ENCODE results near the gene ARHGAP15.

The ARHGAP15 gene

DNA sequence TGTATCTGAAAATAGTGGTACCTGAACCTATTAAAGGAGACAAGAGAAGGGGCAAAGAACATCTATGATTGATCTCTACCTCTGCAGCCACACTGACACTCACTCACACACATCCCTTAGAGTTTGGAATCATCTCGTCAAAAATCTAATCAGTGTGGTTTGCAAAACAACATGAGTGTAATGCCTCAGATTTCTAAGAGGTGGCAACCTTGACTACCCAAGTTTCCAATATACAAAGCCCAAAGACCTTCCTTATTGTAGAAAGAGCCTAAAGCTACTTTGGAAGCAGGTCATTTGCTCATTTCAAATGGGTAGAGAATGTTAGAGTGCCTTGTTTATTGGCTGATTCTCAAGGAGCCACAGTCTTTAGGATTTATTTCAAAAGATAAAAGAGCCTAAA, 444.9 kb downstream of the ARHGAP15 start:
- DNase-seq = no peak
- in situ Hi-C loops (cut with MboI; ENCODE audit: low pct_unique_long_range_greater_than_20kb, low sequenced_read_pairs) = no loop called here

DNA sequence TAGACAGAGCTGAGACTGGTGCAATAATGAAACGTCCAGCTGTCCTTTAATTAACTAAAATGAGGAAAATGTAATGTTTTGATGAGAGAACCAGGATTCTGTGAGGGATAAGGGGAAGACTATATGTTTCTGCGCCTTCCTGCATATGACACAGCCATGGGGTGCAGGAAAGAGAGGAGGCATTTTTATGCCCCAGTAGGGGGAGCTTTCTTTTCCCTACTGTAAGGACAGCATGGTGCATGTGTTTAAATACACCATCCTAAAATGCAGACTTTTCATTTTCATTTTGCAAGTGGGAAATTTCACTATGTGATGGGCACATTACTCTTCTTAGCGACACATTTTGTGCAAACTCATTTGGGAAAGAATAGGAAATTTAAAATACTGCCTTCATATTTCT, 446.1 kb downstream of the ARHGAP15 start:
- peak; percentile 18 for DNase-seq

DNA sequence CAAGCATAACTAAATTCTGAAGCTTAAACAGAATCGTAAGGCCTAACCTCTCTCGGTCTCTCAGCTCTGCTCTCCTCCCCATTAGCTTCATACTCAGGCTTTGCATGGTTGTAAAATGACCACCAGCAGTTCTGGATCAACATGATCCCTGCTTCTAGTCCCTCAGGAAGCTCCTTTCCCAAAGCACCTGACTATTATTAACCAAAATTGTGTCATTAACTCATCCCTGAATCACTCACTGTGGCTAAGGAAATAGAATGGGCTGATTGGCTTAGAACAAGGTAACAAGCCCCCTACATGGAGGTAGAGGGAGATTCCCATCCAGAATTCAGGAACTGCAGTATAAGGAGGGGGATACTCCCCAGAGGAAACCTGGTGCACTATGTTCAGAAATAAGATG, 448.3 kb downstream of the ARHGAP15 start:
- no peak for DNase-seq
- in situ Hi-C loops (cut with MboI; ENCODE audit: low pct_unique_long_range_greater_than_20kb, low sequenced_read_pairs) = no loop called here

More for the DNA sequence above, 446.1 kb downstream of the ARHGAP15 start:
- in situ Hi-C loops (cut with MboI; ENCODE audit: low pct_unique_long_range_greater_than_20kb, low sequenced_read_pairs) = no loop called here

DNA sequence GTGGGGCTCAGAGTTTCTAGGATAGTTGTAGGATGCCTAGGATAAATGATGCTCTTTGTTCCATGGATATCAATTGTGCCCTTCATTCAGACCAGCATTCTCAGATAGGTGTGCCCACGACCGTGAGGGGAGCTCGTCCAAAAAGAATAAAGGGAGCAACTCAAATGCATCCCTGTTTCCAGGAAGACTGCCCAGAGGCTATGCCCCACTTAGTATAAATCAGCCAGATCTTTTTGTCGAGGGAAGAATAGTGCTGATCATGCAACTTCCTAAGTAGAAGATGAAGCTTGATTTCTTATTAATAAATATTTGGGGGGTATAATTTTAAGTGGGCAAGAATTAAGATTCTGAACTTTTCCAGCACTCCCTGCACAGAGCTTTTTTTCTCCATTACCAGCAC, 450.2 kb downstream of the ARHGAP15 start:
- no peak for DNase-seq
- in situ Hi-C loops (cut with MboI; ENCODE audit: low pct_unique_long_range_greater_than_20kb, low sequenced_read_pairs) = no loop called here

DNA sequence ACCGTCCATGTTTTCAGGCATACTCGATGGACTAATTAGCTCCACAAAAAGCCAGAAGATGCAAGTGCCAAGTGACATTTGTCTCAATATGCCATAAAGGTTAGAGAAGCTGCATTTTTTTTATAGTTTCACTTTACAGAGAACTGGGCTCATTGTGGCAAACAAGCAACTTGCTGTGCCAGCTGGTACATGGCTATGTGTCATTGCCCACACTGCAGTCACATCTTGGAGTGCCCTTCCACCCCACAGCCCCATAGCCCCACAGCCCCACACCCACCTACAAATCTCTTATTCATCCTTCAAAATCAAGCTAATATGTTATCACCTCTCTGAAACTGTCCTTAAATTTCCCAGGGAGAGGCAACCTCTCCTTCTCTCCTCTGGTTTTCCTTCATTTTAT, 451.9 kb downstream of the ARHGAP15 start:
- no peak for DNase-seq
- in situ Hi-C loops (cut with MboI; ENCODE audit: low pct_unique_long_range_greater_than_20kb, low sequenced_read_pairs) = no loop called here

DNA sequence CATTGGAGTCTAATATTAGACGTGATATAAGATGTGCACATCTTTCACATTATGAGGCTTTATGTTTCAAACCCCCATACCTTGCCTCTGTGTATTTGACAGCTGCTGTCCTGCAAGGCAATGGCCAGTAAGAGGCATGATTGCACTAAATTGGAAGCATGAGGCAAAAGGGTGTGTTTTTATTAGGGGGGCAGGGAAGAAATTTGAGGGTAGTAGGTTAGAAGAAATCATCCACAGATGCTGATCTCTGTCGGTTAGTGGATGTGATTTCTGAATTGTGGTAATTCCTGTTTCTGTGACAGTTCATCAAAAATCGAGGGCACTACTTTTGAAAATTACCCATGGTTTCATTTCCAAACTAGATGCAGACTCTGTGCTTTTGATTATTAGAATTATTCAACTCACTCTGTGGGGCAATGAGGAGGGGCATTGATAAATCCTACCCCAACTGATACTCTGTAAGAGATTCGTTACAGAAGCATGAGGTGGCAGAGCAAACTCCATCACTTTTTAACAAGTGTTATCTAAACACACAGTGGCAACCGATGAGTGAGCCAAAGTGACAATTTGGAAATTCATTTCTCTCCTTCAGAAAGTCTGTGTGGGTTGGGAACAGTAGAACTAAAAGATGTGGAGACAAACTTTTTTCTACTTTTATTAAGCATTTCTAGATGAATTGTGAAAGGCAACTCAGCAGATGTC, 453.0 kb downstream of the ARHGAP15 start:
- DNase-seq = no peak
- in situ Hi-C loops (cut with MboI; ENCODE audit: low pct_unique_long_range_greater_than_20kb, low sequenced_read_pairs) = no loop called here

DNA sequence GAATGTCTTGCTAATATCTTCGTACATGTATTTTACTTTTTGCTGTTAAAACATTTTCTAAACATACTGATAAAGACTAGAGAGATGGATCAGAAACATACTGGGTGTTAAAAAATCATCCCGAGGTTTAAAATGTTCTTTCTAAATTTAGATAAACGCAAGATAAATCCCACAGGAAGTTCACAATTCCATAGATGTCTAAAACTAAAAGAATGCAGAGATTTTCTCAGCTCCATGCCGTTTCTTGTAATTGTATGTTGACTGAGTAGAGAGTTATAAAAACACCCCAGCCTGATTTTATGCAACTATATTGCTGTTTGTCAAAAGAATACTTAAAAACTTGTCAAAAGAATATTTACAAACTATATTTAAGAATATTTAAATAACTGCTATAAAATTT, 455.7 kb downstream of the ARHGAP15 start:
- DNase-seq = no peak
- in situ Hi-C loops (cut with MboI; ENCODE audit: low pct_unique_long_range_greater_than_20kb, low sequenced_read_pairs) = no loop called here

DNA sequence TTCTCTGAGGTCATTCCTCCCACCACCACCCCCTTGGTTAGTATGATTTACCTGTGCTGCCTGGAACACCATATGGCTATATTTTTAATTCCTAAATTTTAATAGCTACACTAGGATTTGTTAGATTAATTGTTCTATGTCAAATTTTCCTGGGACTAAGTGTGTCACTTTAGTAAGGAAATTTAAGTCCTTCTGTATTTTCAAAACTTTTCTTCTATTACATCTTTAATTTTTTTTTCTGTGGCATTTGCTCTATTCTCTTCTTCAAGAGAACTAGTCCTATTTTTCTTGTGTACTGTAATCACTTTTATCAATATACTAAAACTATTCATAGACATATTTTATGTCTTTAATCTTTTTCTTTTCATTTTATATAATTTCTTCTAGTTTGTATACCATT, 456.9 kb downstream of the ARHGAP15 start:
- in situ Hi-C loops (cut with MboI; ENCODE audit: low pct_unique_long_range_greater_than_20kb, low sequenced_read_pairs) = no loop called here
- DNase-seq = no peak

DNA sequence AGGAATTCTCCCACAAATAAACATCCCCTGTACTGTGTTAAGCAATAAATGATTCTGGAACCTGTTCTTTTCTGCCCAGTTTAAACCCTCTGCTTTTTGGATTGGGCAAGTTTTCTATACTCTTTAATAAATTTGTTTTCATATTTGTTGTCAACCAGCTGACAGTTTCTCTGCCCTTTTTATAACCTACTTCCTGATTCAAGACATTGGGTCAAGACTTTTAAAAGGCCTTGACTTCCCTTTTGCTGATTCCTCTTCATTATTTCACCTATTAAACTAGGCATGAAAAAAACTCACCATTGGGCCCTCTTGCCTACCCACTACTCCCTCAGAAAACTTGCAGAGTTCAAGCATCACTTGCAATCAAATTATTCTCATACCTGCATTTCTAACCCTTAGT, 459.5 kb downstream of the ARHGAP15 start:
- DNase-seq = peak; percentile 11
- in situ Hi-C loops (cut with MboI; ENCODE audit: low pct_unique_long_range_greater_than_20kb, low sequenced_read_pairs) = no loop called here

DNA sequence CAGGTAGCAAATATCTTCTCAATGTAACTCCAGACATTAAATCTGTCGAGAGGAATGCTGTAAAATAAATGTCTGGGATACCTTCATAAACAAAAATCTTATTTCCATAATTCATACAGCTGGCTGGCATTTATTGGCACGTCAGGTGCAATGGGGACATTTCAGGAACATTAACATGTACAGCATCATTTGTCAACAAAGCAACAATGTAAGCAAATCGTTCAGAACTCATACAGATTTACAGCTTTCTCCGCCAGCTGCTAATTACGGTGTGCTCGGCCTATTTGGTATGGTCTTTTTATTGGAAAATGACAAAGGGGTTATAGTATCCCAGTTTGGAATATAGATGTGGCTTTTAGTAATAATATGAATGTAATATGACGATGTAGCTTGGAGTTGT, 464.9 kb downstream of the ARHGAP15 start:
- in situ Hi-C loops (cut with MboI; ENCODE audit: low pct_unique_long_range_greater_than_20kb, low sequenced_read_pairs) = no loop called here
- no peak for DNase-seq

DNA sequence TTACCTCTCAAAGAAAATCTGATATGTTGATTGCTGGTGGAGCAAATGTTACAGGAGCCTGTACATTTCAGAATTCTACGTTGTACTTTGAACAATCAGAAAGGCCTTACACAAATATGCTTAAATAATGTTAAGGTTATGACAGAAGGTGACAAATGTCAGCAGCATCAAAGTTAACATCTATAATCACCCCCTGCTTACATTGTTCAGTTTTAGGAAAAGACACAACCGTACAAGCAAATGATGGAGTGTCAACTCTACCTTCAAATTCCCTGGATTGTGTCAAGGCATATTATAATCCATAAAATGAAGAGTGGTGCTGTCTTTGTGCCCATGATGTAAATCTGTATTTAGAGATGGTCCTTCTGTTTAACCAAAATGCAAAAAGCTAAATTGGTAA, 465.5 kb downstream of the ARHGAP15 start:
- in situ Hi-C loops (cut with MboI; ENCODE audit: low pct_unique_long_range_greater_than_20kb, low sequenced_read_pairs) = no loop called here
- no peak for DNase-seq

DNA sequence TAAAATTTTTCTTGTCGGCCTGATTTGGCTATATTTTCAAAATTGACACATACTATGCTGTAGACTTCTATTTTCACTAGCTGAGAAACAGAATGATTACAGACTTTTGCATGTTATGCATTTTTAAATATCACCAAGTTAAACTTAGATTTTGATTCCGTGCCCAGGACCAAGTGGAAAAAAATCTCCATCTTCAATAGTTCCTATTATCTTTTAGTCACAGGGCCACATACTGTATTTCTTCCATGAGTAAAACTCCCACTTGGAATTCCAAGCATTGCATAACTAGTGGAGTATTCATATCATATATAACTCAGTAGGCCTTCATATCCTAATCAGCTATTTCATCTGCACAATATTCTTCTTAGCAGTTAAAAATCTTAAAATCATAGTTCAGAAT, 470.9 kb downstream of the ARHGAP15 start:
- in situ Hi-C loops (cut with MboI; ENCODE audit: low pct_unique_long_range_greater_than_20kb, low sequenced_read_pairs) = no loop called here
- DNase-seq = no peak

DNA sequence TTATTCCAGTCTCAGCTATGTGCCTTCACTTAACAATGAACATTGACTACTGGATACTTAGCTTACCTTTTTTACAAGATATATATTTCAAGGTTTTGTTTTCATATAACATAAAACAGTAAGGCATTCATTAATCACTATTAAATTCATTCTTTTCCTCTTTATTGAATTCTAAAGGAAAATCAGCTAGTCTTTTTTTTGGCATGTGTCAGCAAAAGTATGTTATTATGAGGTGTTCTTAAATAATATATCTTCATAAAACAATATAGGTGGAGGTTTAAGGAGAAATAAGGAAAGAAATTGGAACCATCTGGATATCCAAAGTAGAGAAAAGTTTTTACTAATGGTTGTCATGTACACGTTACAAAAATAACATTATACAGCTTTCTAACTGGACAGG, 472.6 kb downstream of the ARHGAP15 start:
- no peak for DNase-seq
- in situ Hi-C loops (cut with MboI; ENCODE audit: low pct_unique_long_range_greater_than_20kb, low sequenced_read_pairs) = no loop called here

DNA sequence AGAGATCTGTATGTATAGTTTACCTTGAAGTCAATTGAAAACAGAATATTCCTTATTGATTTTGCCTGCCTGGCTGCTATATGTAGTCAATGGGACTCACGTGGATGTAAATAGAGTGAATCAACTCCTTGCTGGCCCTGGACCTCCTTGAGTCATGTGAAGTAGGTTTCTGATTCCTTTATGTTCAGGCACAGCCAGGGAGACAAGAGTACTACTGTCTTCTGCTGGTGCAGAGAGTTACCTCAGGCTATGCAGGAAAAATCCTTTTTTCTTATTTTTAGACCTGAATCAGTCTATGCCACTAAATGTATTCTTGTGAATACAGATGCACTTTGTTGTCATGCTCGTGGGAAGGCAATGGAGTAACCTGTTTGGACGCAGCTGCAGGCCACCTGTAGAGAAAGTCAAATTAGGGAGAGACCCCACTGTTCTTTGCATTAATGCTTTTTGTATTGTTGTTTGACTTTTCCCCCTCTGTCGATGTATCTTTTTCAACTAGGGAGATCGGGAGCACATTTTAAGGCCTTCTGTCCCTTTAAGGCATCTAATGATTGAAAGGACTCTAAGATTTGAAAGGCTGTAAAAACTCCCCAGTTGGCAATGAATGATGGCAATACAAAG, 473.9 kb downstream of the ARHGAP15 start:
- no peak for DNase-seq
- in situ Hi-C loops (cut with MboI; ENCODE audit: low pct_unique_long_range_greater_than_20kb, low sequenced_read_pairs) = no loop called here

DNA sequence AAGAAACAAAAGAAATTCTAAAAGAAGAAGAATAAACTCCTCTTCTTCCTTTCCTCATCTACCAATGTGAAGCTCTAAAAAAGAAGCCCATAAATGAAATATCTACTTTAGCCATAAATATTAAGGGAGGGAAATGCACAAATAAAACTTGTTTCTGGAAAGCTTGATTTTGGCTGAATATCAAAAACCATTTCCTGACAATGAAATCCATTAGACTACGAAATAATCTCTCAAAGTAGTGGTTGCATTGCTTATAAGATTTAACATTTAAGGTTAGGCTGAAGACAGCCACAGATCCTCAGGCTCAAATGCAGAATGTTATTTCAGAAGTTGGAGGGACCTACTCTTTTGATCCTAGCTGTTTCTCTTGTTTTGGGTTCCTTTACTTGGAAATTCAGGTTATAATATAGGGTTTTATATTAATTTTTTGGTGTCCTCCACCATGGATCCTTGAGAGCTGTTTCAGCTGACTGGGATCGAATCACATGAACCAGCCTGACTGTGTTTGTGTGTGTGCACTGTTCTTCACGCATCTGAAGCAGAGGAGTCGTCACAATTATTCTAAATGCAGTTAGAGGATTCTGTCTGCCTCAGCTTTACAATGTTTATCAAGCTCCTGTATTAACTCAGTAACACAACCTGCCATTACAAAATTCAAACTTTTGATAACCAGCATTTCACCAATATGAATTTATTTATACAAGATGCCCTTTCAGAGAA, 474.8 kb downstream of the ARHGAP15 start:
- DNase-seq = no peak
- in situ Hi-C loops (cut with MboI; ENCODE audit: low pct_unique_long_range_greater_than_20kb, low sequenced_read_pairs) = no loop called here

DNA sequence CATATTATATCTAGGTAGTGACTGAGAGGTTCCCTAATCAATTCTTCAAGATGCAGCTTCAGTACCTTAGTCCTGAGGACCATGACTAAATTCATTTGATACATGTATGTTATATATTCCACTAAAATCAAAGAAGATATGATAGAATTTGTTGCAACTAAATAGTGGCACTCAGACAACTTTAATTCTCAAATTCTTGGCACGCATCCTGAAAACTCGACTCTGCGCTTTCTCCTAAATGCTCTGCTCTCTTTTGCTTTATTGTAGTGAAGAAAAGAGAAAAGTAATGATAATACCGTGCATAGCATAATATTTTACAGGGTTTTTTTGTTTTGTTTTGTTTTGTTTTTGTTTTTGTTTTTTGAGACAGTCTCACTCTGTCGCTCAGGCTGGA, 475.3 kb downstream of the ARHGAP15 start:
- DNase-seq = no peak
- in situ Hi-C loops (cut with MboI; ENCODE audit: low pct_unique_long_range_greater_than_20kb, low sequenced_read_pairs) = no loop called here

DNA sequence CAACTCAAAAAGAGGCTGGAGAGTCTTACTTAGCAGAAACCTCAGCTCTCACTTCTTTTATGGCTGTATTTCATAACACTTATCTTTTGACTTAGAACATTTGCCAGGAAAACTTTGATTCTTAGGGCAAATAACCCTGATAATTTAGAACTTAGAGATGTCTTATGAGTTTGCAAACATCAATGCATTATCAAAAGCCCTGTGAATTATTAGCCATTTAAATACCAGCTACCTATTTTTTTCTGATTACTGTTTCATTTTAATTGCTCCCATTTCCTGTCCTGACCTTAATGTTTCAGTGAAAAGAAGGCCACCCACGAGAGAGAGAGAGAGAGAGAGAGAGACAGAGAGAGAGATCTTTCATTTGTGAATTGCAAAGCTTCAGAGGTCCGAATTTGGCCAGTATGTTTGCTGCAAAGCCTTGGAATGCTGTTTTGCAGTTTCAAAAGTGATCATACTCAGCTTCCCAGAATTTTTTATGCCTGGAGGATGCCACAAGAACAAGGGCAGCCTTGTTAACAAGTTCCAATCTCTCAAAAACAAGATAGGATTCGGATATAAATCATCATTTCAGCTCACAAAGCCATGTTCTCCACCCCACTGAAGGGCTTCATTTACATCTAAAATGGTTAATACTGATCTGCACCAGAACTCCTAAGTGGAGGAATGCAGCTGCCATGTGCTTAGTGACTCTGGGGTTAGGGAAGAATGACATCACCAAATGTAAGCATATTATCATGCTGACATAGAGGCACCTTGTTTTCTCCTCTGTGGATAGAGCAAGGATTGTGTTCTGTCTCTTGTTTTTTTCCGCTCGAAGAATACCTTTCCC, 478.2 kb downstream of the ARHGAP15 start:
- in situ Hi-C loops (cut with MboI; ENCODE audit: low pct_unique_long_range_greater_than_20kb, low sequenced_read_pairs) = no loop called here
- DNase-seq = no peak

DNA sequence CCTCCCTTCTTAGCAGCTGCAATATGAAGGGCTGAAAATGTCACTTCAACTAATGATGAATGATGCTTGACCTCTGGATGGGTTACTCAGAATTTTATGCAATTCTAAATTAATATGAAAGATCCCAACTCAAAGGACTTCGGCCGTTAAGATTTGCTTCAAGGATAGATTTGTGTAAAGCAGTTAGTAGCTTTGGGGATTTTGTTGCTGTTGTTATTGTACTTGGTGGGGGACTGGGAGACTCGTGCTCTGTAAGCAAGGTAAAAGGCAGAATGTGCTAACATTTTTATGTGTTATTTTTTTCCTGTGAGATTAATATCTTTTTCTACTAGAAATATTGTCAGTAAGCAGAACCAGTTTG, 478.8 kb downstream of the ARHGAP15 start:
- DNase-seq = no peak
- in situ Hi-C loops (cut with MboI; ENCODE audit: low pct_unique_long_range_greater_than_20kb, low sequenced_read_pairs) = no loop called here

DNA sequence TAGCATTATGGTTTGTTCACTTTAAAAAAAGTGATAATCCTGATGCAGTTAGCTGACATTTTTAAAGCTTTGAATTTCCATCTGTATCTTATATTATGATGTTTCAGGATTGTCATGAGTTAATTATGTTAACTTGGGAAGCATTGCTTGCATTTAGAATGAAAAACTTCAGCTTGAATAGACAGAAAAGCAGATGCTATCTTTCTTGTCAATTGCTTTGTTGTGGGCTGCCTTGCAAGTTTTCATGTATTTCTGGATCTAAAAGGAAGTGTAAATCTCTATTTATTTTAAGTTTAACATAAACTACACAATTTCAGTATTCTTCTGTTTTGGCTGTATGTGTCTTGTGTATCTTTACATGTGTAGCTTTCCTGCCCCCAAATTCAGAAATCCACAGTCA, 479.5 kb downstream of the ARHGAP15 start:
- no peak for DNase-seq
- in situ Hi-C loops (cut with MboI; ENCODE audit: low pct_unique_long_range_greater_than_20kb, low sequenced_read_pairs) = no loop called here

DNA sequence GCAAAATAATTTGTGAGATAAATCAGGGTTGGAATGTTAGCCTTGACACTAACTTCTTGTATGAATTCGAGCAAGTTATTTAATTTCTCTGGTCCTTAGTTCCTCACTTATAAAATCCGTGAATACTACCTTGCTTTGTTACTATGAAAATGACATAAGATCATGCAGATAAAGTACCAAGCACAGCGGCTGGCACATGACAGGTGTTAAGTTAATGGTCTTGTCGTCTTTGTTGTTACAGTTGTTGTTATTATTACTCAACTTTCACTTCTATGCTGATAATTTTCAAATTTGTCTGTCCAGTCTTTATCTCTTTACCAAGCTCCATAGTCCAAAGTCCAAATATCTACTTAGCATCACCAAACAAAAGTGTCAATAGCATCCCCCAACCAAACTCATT, 482.1 kb downstream of the ARHGAP15 start:
- in situ Hi-C loops (cut with MboI; ENCODE audit: low pct_unique_long_range_greater_than_20kb, low sequenced_read_pairs) = no loop called here
- no peak for DNase-seq

Data from KBM-7 (cell line).